Activated CD8-positive, alpha-beta memory T cell treated with anti-CD3 and anti-CD28 coated beads for 4 hours (primary cell): ENCODE data around the gene FAM72C.
"Not testable (repeated sequence)": the region's sequence is repeated elsewhere in the genome, so short reads cannot be mapped to it uniquely, and the experiment has no call there.

Experiments used
- DNase-seq, 2 donors: peaks; one replicate each; pipeline ENCODE4 v3.0.0-alpha.2; 2020; ENCODE audit warnings: low read depth in 2 of 2

The FAM72C gene

GRCh38 chr1:143971924-143972700 lies at the start of gene FAM72C:
TSS of gene FAM72C (minus strand) at chr1:143971986. CDS start at chr1:143971141, 845 bp downstream.
- DNase-seq = not testable (repeated sequence)

- DNase-seq = not testable (repeated sequence)
Measured at GRCh38 chr1:144020001-144020738, 48.4 kb upstream of the FAM72C start.

GRCh38 chr1:144019101-144019500 lies 47.3 kb upstream of the FAM72C start:
- not testable (repeated sequence) for DNase-seq

- DNase-seq = not testable (repeated sequence)
Measured at GRCh38 chr1:144015180-144015966, 43.6 kb upstream of the FAM72C start.

GRCh38 chr1:144014528-144014927 lies 42.7 kb upstream of the FAM72C start:
- not testable (repeated sequence) for DNase-seq

- DNase-seq = not testable (repeated sequence)
Measured at GRCh38 chr1:144014121-144014520, 42.3 kb upstream of the FAM72C start.

- not testable (repeated sequence) for DNase-seq
Measured at GRCh38 chr1:144012168-144012733, 40.5 kb upstream of the FAM72C start.

- DNase-seq = not testable (repeated sequence)
Measured at GRCh38 chr1:144009410-144009809, 37.6 kb upstream of the FAM72C start.

- DNase-seq = not testable (repeated sequence)
Measured at GRCh38 chr1:144004259-144004658, 32.5 kb upstream of the FAM72C start.

GRCh38 chr1:144003306-144004029 lies 31.7 kb upstream of the FAM72C start:
- not testable (repeated sequence) for DNase-seq

- DNase-seq = not testable (repeated sequence)
Measured at GRCh38 chr1:144002141-144002881, 30.5 kb upstream of the FAM72C start.

- DNase-seq = not testable (repeated sequence)
Measured at GRCh38 chr1:144001077-144001476, 29.3 kb upstream of the FAM72C start.

- not testable (repeated sequence) for DNase-seq
Measured at GRCh38 chr1:143996020-143996419, 24.2 kb upstream of the FAM72C start.

GRCh38 chr1:143993301-143993907 lies 21.6 kb upstream of the FAM72C start:
- not testable (repeated sequence) for DNase-seq

- not testable (repeated sequence) for DNase-seq
Measured at GRCh38 chr1:143990699-143991098, 18.9 kb upstream of the FAM72C start.

GRCh38 chr1:143989719-143990118 lies 17.9 kb upstream of the FAM72C start:
- DNase-seq = not testable (repeated sequence)

- not testable (repeated sequence) for DNase-seq
Measured at GRCh38 chr1:143989427-143989712, 17.6 kb upstream of the FAM72C start.

- DNase-seq = not testable (repeated sequence)
Measured at GRCh38 chr1:143988602-143989426, 17.0 kb upstream of the FAM72C start.

GRCh38 chr1:143987868-143988267 lies 16.1 kb upstream of the FAM72C start:
- not testable (repeated sequence) for DNase-seq
